HG02981 (cell line): Measurements from ENCODE around the gene UTP4.
A peak's percentile ranks its signal among the peaks of the same experiment; 100 is the strongest.

ENCODE experiments used
- ATAC-seq: cut with Tn5 transposase; IDR thresholded peaks from one replicate; pipeline ENCODE4 v1.9.1; 2021; ENCODE audit warnings: mild to moderate bottlenecking, moderate library complexity; ENCODE audit not compliant: unreplicated experiment

Gene UTP4

DNA sequence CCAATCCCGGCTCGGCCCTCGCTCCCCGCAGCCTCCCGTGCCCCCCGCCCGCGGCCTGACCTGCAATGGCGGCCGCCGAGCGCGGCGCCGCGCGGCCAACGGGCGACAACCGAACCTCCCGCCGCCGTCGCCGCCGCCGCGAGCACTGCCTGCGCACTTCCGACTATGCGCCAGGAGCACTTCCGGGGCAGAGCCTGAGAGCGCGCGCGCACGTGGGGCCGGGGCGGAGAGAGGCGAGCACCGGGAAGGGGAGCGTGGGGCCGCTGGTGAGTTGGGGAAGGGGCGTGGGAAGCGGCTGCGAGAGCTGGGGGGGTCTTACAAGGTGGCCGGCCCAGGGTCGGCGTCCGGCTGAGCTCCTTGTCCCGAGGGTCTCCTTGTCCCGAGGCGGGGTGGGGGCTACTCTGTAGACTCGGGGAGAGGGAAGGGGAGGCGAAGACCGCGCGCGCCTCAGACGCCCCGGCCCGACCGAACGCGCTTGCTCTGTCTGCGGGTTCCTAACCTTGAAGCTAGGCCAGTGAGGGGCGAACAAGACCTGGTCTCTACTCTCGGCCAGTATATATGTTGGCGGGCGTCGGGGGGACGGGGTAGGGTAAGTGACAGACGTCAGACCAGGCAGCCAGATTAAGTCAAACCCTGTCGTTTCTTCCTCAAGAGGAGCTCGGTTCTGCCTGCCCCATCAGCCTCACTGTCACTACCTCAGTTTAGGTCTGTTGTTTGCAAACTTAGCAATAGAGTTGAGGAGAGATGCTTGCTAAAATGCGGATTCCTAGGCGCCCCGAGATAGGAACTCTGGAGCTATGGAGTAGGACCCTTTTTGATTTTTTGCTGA lies at the start of gene UTP4, which contains the start of gene CHTF8:
UTP4 (plus strand) TSS at position 226 of the 829 bp plus-strand sequence. CDS start 811 bp downstream, outside the sequence.
CHTF8 (minus strand) TSS at position 165 of the 829 bp plus-strand sequence. CDS start 11,130 bp downstream, outside the sequence.
- ATAC-seq, result peak; percentile 88

GRCh38 chr16:69083306-69083941 lies 49.0 kb upstream of the UTP4 start:
- no peak for ATAC-seq

- ATAC-seq, result no peak
These were observed 48.2 kb upstream of the UTP4 start for GRCh38 chr16:69084289-69084688.

- ATAC-seq, result no peak
These were observed 47.3 kb upstream of the UTP4 start for GRCh38 chr16:69085032-69085695.

DNA sequence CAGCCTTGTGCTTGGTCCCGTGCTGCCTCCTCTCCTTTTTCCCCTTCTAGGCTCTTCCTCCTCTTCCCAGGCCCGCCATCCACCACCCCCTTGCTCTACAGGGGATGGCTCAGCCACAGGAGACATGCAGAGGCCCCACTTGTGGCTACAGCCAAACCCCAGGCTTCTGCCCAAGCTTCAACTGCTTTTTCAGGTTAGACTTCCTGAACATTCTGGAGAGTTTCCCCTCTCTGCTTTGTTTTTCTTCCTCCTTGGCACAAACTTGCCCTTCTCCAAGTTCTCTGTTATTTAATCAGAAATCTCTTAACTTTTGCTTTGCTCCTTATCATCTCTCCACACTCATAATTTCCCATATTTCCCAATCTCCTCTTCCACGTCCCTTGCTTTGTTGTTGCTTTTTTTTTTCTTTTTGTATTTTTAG lies 45.3 kb upstream of the UTP4 start:
- no peak for ATAC-seq

DNA sequence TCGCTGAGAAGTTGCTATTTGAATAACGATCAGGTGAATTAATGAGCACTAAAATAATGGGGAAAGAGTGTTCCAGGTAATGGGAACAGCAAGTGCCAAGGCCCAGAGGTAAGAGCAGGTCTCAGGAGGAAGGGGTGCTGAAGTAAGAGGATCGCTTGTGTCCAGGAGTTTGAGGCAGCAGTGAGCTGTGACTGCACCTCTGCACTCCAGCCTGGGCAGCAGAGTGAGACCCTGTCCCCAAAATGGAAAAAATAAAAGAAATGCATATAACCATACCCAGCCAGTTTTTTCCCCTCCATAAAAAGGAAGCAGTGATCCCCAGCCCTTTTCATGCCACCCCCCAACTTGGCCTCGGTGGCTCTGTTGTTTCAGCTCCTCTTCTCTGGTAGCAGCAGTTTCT lies 43.8 kb upstream of the UTP4 start:
- ATAC-seq, result no peak

GRCh38 chr16:69089091-69089910 lies 43.1 kb upstream of the UTP4 start:
- no peak for ATAC-seq

- ATAC-seq, result no peak
These were observed 38.5 kb upstream of the UTP4 start for GRCh38 chr16:69093974-69094373.

GRCh38 chr16:69094501-69094900 lies 37.9 kb upstream of the UTP4 start:
- ATAC-seq, result no peak

DNA sequence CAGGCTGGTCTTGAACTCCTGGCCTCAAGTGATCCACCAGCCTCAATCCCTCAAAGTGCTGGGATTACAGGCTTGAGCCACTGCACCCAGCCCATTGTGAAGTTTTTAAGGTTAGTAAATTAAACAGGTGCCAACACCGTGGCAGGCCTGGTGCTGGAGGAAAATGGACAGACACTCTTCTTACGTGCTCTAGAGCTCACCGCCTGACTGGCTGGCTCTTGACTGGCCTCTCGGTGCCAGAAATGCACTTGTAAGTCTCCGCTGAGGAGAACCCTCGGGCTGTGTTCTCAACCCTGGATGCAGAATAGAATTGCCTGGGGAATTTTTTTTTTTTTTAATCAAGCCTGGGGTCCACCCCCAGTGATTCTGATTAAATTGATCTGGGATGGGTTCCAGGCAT lies 37.3 kb upstream of the UTP4 start:
- ATAC-seq, result no peak

DNA sequence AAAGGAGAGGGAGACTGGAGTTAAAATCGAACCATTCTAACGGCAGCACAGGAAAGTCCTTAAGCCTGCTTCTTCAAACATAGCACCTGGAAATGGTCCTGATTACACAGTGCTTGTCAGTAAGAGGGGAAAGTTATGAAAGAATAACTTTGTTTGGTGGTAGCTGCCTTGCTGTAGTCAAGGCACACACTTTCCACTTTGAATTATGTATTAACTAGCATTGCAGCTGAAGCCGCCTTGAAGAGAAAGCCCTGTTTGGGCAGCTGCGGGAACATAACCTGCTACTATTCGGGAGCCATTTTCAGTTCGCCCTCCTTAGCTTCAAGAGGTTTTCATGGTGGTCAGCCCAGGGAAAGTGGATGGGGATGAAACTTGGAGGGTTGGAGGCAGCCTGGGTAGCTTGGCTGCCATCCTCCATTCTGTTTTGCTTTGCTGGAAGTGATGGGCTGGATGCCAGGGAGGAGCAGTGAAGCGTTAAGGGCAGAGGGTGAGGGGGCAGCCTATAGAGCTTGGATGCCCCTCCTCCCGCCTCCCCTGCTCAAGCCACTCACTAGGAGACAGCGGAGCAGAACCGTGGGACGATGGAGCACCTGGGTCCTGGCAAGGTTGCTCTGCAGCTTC lies 32.3 kb upstream of the UTP4 start:
- no peak for ATAC-seq

DNA sequence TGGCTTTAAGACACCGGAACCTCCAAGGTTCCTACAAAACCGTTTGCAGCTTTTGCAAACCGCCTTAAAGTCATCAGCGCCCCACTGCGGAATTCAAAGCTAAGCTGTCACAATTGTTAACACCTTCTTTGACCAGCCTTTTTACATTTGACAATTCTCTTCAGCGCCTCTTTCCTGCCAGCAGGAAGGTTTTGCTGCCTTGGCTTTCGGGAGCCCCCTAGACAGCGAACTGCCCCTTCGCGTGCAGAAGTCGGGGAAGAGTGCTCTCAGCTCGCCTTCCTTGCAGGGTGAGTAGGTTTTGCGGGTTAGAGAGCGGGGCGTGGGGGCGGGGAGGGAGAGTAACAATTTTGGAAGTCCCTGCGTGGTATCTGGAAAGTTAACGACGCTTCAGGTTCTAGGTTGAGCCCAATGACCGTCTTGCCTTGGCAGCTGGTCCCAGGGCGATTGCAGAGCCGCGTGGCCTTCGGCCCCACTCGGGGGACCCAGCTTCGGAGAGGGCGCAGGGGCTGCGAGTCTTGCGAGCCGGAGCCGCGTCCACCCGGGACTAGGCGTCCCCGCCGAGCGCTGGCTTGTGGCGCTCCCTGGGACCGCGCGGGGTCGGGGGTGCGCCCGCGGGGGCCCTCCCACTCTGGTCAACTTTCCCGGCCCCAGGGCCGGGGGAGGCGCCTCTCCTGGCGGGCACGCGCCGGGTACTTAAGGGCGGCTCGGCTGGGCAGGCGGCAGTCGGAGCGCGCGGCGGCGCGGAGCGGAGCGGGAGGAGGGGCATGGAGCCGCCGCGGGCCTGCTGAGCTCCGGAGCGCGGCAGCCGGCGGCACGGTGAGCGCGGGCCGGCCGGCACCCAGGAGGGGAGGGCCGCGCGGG lies 26.7 kb upstream of the UTP4 start, which contains the start of gene HAS3:
HAS3 (plus strand) TSS at position 153 of the 861 bp plus-strand sequence. CDS start 3,743 bp downstream, outside the sequence.
- ATAC-seq, result peak; percentile 54

DNA sequence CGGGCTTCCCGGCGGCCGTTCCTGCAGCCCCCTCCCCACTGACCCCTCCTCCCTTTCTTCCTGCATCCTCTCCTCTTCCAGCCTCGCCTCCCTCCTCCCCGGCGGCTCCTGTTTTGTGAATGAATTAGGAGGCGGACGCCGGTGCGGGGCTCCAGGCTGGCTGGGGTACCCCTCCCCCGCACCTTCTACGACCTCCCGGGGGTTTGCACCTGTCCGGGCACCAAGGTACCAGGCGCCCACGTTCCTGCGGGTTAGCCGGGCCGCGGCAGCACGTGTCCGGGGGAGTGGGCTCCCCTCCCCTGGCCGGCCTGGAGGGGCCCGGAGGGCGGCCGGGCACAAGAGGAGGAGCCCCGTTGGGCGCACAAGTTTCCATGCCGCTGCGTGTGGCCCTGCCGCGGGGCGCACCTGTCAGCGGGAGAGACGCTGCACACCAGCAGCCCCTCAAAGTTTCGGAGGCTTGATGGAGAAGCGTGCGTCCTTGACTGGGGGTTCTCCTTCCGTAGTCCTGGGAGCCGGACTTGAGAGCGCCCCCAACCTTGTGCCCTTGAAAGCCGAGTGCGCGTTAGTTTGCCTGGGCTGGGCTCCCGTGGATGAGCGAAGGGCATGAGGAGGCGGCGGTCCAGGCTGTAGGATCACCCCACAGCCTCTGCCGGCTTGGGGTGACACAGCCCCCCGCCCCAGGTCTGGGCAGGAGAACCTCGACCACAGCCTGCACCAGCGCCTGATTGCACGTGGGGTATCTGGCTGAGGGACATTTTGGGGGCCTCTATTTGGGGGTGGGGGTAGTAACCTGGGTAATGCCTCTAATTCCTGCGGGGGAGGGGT lies 25.7 kb upstream of the UTP4 start:
- no peak for ATAC-seq

DNA sequence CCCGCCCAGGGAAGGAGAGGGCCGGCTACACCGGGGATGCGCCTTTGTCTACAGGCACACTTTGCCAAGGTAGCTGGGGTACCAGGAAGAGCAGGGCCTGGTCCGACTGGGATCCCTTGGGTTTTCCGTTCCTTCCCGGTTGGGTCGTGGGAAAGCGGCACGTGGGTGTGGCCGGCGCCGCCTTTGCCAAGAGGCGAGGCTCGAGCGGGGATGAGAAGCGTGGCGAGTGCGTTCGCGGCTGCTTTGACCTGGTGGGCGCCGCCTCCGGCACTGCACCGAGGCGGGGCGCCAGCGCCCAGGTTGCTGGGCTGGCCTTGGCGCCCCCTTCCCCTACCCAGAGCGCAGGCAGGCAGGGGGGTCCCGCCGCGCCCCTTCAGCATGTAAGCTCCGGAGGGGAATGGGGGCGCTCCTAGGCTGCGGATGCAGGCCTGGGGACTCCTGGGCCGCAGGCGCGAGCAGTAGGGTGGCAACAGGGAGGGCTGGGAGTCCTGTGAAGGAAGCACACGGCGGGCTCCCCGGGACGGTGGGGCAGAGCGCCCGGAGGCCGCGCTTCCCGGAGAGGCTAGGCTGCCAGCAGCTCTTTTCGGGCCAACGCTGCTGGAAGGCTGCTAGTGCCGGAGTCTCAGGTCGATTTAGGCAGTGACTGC lies 25.0 kb upstream of the UTP4 start:
- ATAC-seq, result no peak

GRCh38 chr16:69108064-69108904 lies 24.2 kb upstream of the UTP4 start:
- no peak for ATAC-seq

- no peak for ATAC-seq
These were observed 23.6 kb upstream of the UTP4 start for GRCh38 chr16:69108905-69109252.
